ENCODE measurements around the gene EEF2KMT.
A peak's percentile ranks its signal among the peaks of the same experiment; 100 is the strongest.

- TF ChIP-seq CTCF (IDR thresholded peaks at IDR 0.05; ENCODE audit: low read length), result 0 out of 2 replicates have a peak, but pooled peaks have one; percentile 13
- no peak for TF ChIP-seq EZH2 (IDR thresholded peaks at IDR 0.05; ENCODE audit: borderline replicate concordance, low read length)
Measured at GRCh38 chr16:5062790-5063765, 34.5 kb downstream of the EEF2KMT start.

All from OCI-LY1 (cell line).